Measurements from ENCODE around the gene AKT3.

The AKT3 gene

DNA sequence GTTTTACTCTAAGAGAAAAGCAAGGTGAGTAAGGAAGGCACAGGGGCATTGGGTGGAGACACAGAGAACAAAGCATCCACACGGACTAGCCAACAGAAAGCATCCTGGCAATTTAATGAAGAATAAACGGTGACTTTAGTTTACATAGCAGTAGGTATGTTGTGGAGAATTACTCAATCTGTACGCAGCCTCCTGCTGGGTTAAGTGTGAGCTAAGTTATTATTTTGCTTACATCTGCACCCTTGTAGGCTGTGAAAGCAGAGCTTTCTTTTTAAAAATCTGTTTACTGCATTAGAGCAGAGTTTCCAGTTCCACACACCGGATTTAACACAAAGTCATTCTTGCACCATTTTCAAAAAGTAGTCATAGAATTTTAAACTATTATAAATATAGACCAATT is 144.5 kb downstream of the AKT3 start:
- no peak overlapping the region for H3K4me3 ChIP-seq (ENCODE audit: low read depth, low read length)
- DNase-seq (ENCODE audit: low read depth): no peak
- TF ChIP-seq, protein P1, sequence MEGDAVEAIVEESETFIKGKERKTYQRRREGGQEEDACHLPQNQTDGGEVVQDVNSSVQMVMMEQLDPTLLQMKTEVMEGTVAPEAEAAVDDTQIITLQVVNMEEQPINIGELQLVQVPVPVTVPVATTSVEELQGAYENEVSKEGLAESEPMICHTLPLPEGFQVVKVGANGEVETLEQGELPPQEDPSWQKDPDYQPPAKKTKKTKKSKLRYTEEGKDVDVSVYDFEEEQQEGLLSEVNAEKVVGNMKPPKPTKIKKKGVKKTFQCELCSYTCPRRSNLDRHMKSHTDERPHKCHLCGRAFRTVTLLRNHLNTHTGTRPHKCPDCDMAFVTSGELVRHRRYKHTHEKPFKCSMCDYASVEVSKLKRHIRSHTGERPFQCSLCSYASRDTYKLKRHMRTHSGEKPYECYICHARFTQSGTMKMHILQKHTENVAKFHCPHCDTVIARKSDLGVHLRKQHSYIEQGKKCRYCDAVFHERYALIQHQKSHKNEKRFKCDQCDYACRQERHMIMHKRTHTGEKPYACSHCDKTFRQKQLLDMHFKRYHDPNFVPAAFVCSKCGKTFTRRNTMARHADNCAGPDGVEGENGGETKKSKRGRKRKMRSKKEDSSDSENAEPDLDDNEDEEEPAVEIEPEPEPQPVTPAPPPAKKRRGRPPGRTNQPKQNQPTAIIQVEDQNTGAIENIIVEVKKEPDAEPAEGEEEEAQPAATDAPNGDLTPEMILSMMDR (IDR thresholded peaks at IDR 0.05; ENCODE audit: insufficient read depth, low read depth, low read length, missing control alignments): no peak

DNA sequence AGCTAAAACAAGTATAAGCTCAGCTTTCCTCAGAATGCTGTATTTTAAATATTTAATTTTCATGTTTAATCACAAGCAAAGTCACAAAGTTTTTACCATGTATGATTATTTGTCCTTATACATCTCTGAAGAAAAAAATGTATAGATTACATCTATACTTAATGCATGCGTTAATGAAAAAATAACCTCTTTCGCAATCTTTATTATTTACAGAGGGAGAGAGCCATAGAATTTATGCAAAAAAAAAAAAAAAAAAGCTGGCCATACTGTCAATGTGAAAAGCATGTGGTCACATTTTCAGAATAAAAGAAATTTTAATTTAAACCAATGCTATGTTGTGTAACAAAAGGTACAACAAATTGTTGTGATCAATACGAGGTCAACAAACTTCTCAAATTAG is 148.2 kb downstream of the AKT3 start:
- TF ChIP-seq, protein P1 (IDR thresholded peaks at IDR 0.05; ENCODE audit: insufficient read depth, low read depth, low read length, missing control alignments): no peak
- no peak for DNase-seq (ENCODE audit: low read depth)
- no peak overlapping the region for H3K4me3 ChIP-seq (ENCODE audit: low read depth, low read length)

DNA sequence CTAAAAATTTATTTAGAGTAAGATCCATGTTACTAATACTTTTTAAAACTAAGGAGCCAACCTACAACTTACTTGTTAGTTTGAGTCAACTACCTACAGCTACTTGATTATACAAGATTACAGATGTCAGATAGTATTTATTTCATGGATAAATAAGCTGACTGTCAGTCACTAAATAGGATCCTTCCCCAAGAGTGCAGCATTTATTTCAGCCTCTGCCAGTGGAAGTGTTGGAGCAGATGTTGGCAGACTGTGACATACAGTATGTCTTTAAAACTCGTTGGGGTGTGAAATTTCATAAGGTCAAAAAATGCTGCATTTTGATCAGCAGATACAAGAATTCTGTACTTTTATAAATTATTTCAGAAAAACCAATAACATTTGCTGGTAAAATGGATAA is 156.2 kb downstream of the AKT3 start:
- TF ChIP-seq, protein P1 (IDR thresholded peaks at IDR 0.05; ENCODE audit: insufficient read depth, low read depth, low read length, missing control alignments): no peak
- DNase-seq (ENCODE audit: low read depth): no peak
- H3K4me3 ChIP-seq (ENCODE audit: low read depth, low read length): no peak overlapping the region

DNA sequence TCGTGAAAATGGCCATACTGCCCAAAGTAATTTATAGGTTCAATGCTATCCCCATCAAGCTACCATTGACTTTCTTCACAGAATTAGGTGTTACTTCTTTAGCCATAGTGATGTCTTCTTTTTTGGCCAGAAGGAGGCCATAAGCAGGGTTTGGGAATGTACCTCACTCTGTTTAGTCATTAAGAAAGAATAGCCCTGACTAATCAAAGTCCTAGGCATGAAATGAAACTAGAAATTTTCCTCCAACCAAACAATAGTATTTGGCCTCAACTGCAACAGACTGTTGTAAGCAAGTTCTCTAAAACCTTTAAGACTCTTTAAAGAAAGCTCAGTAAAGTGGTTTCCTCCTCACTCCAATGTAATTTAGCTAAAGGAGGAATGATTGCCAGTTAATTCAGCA is 163.9 kb downstream of the AKT3 start:
- H3K4me3 ChIP-seq (ENCODE audit: low read depth, low read length): no peak overlapping the region
- peak; percentile 3 for DNase-seq (ENCODE audit: low read depth)
- TF ChIP-seq, protein P1 (IDR thresholded peaks at IDR 0.05; ENCODE audit: insufficient read depth, low read depth, low read length, missing control alignments): no peak

DNA sequence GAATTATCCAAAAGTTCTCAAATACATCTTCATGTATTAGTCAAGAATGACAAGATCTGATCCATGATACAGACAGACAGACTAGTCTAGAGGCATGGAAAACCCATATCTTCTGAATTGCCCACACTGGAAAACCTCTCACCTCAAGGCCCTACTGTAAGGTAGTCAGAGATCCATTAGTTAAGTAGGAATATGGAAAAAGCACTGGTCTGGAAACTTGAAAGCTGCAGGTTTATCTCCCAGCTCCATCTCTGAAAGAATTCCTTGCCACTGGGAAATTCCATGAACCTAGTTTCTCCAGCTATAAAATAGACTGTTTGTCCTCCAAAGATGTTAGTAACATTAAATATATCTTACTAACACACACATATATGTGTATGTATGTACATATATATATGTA is 169.2 kb downstream of the AKT3 start:
- TF ChIP-seq, protein P1 (IDR thresholded peaks at IDR 0.05; ENCODE audit: insufficient read depth, low read depth, low read length, missing control alignments): no peak
- no peak for DNase-seq (ENCODE audit: low read depth)
- no peak overlapping the region for H3K4me3 ChIP-seq (ENCODE audit: low read depth, low read length)

DNA sequence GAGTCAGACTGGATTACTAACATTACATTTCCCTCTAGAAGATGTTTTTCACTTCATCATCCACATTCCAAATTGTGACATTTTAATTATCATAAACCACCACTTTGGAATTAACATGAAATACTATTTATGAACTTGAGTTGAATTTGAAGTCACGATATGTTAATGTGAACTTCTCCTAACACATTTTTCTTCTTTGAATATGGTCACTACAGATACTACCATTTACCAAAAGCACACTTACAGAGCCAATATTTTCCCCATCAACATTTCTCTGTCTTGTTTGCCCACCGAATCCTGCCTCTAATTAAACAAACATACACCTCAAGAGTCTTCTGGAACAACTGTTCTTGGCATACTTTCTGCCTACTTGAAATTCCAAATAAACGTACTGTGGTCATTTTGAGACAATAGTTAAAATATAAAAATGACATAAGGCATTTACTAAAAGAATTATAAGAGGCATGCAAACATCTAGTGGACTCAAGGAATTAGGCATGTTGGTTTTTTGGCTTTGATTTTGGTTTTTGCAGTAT is 177.4 kb downstream of the AKT3 start:
- no peak overlapping the region for H3K4me3 ChIP-seq (ENCODE audit: low read depth, low read length)
- TF ChIP-seq, protein P1 (IDR thresholded peaks at IDR 0.05; ENCODE audit: insufficient read depth, low read depth, low read length, missing control alignments): no peak
- DNase-seq (ENCODE audit: low read depth): no peak

DNA sequence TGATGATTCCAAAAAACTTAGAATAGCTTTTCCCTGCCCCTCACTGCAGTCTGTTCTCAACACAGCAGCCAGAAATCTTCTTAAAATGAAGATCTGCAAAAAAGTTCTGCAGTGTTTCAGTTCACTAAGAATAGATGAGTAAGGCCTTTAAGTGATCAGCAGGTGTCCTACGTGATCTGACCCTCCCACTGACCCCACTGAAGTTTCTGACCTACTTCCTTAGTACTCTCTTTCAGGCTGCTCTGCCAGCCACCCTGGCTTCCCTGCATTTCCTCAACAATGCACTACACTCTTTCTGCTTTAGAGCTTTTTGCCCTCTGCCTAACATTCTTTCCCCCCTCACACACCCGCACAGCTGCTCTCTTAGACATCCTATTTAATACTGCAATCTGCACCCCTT is 182.5 kb downstream of the AKT3 start:
- DNase-seq (ENCODE audit: low read depth): peak; percentile 34
- TF ChIP-seq, protein P1 (IDR thresholded peaks at IDR 0.05; ENCODE audit: insufficient read depth, low read depth, low read length, missing control alignments): no peak
- H3K4me3 ChIP-seq (ENCODE audit: low read depth, low read length): no peak overlapping the region
